Panc1 (cell line): ENCODE data around the gene TDRKH.

ENCODE experiments used
- POLR2AphosphoS5 ChIP-seq: IDR thresholded peaks from 2 replicates; pipeline ENCODE4 v1.6.1; 2012; ENCODE audit warnings: mild to moderate bottlenecking, low read depth, low read length, moderate library complexity
- TF ChIP-seq, protein P1 (sequence below): fragments of 450-650 bp; IDR thresholded peaks from 2 replicates; pipeline ENCODE4 v1.5.1; 2017; ENCODE audit warnings: mild to moderate bottlenecking
- TF ChIP-seq, protein P2 (sequence below), 2 experiments: IDR thresholded peaks; 2 replicates each; pipeline ENCODE4 v1.6.1; 2011 to 2012; ENCODE audit warnings: low read depth in 2 of 2, control low read depth in 1 of 2, low read length in 1 of 2, mild to moderate bottlenecking in 1 of 2, moderate library complexity in 1 of 2; ENCODE audit not compliant: insufficient read depth in 1 of 2

DNA sequence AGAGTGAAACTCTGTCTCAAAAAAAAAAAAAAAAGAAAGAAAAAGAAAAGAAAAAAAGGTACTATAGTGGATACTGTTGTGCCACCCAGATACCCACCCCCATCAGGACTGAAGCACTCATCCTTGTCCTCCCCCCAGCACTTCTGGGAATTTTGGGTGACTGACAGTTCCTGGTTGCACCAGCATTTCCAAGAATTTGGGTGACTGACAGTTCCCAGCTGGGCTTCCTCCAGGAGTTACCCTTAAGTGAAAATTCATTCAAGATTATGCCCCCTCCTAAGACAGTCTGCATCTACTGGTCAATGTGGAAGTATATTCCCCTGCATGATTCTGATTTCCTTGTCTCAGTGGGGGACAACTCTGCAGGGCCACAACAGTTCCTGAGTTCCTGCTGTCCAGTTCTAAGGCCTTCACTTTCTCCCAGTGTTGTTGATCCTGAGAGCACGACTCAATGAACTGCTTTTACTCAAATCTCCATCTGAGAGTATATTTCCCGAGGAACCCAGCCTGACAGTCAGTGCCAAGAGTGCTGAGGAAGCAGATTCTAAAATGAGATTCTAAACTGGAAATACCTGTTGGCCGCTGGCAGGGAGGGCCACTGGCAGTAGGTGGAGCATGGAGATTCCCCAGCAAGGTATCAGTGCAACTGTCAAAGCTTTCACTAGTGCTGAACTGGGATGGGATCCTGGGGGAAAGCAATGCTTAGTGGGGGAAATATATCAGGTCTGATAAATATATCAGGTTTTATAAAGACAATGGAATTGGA lies 50.5 kb downstream of the TDRKH start:
- TF ChIP-seq, protein P1, sequence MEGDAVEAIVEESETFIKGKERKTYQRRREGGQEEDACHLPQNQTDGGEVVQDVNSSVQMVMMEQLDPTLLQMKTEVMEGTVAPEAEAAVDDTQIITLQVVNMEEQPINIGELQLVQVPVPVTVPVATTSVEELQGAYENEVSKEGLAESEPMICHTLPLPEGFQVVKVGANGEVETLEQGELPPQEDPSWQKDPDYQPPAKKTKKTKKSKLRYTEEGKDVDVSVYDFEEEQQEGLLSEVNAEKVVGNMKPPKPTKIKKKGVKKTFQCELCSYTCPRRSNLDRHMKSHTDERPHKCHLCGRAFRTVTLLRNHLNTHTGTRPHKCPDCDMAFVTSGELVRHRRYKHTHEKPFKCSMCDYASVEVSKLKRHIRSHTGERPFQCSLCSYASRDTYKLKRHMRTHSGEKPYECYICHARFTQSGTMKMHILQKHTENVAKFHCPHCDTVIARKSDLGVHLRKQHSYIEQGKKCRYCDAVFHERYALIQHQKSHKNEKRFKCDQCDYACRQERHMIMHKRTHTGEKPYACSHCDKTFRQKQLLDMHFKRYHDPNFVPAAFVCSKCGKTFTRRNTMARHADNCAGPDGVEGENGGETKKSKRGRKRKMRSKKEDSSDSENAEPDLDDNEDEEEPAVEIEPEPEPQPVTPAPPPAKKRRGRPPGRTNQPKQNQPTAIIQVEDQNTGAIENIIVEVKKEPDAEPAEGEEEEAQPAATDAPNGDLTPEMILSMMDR: no peak
- TF ChIP-seq, protein P2, sequence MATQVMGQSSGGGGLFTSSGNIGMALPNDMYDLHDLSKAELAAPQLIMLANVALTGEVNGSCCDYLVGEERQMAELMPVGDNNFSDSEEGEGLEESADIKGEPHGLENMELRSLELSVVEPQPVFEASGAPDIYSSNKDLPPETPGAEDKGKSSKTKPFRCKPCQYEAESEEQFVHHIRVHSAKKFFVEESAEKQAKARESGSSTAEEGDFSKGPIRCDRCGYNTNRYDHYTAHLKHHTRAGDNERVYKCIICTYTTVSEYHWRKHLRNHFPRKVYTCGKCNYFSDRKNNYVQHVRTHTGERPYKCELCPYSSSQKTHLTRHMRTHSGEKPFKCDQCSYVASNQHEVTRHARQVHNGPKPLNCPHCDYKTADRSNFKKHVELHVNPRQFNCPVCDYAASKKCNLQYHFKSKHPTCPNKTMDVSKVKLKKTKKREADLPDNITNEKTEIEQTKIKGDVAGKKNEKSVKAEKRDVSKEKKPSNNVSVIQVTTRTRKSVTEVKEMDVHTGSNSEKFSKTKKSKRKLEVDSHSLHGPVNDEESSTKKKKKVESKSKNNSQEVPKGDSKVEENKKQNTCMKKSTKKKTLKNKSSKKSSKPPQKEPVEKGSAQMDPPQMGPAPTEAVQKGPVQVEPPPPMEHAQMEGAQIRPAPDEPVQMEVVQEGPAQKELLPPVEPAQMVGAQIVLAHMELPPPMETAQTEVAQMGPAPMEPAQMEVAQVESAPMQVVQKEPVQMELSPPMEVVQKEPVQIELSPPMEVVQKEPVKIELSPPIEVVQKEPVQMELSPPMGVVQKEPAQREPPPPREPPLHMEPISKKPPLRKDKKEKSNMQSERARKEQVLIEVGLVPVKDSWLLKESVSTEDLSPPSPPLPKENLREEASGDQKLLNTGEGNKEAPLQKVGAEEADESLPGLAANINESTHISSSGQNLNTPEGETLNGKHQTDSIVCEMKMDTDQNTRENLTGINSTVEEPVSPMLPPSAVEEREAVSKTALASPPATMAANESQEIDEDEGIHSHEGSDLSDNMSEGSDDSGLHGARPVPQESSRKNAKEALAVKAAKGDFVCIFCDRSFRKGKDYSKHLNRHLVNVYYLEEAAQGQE (IDR thresholded peaks at IDR 0.05; ENCODE audit: insufficient read depth in 1 of 2, low read depth in 2 of 2, low read length in 1 of 2): no peak
- no peak for TF ChIP-seq POLR2AphosphoS5
